GM21619 (cell line): Measurements from ENCODE around the gene KLHL29.

ENCODE experiments used
- ATAC-seq: cut with Tn5 transposase; IDR thresholded peaks from one replicate; pipeline ENCODE4 v1.9.1; 2021; ENCODE audit not compliant: unreplicated experiment

Gene KLHL29

DNA sequence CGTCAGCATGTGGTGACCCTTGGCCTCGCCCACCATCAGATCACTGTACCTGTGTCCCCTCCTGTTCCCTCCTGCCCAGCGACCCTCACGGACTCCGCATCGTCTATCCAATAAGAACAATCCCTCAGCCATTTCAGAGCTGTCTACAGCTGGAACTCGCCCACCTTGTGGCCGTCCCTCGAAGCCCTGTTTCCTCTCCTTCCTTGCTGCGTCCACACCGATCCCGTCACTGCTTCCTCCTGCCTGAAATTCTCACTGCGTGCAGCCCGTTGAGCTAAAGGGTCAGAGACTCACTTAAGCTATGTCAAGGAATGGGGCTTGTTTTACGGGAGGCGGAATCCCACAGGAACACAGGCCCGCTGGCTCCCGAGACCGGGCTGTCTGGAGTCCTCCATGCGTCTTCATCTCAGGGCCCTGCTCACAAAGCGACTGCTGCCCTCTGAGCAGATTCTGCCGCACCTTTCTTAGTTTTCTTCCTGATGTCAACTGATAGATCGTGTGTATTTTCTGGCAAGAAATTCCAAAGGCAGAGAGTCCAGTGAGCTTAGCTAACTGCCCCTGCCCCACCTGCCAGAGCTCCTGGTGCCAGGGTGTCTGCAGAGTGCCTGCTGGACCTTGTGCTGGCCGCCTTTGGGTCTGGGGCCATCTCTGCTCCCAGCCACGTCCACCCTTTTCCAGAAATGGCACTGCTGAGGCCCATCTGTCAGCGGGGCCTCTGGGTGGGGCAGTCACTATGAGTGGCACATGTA is 35.3 kb downstream of the KLHL29 start:
- ATAC-seq: no peak

DNA sequence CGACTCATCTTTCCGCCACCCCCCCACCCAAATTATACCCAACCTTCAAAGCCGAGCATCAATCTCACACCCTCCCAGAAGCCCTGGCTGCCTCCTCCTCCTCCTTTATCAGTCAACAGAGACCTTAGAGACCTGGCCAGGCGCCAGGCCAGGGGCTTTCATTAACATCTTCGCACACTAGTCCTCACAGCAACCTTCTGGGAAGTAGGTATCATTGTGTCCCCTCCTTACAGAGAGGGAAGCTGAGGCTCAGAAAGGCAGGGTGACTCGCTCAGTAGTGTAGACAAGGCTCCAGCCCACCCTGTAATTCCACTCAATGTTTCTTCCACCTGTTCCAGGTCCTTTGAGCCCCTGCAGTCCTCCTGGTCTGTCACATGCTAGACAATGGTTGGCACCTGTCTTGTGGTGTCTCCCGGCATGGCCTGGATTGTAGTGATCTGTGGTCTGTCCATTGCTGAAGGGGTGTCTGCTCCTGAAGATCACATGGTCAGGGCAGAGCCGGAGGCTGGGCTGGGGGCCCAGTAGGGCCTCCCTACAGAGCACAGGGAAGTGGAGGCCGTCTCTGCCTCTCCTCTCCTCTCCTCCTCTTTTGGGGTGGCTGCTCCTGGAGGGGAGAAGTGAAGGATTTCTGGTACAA is 36.0 kb downstream of the KLHL29 start:
- ATAC-seq: no peak

DNA sequence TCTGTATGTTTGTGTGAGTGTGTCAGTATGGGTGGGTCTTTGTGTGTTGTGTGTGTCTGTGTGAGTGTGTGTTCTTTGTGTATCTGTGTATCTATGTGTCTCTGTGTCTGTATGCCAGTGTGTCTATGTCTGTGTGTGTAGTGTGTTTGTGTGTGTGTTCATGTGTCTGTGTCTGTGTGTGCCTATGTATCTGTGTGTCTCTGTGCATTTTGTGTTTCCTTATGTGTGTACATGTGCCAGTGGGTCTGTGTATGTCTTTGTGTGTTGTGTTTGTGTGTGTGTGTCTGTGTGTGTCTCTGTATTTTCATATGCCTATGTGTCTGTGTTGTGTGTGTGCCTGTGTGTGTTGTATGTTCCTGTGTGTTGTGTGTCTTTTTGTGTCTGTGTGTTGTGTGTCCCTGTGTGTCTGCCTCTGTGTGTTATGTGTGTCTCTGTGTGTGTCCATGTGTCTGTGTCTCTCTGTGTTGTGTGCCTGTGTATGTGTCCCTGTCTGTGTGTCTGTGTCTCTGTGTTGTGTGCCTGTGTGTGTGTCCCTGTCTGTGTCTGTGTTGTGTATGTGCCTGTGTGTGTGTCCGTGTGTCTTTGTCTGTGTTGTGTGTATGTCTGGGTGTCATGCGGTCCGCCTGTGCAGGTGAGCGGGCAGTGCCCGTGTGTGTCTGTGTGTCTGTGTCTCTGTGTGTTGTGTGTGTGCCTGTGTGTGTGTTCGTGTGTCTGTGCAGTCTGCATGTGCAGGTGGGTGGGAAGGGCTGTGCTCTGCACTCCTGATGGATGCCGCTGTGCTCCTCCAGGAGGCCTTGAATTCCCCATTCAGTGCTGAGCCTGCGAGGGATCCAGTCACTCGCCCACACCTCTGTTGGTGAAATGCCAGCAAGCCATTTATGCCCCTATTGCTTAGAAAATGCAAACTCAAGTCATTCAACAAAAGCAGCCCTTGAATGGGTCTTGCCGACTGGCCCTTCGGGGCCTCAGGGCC is 37.4 kb downstream of the KLHL29 start:
- ATAC-seq: no peak

- no peak for ATAC-seq
Measured at GRCh38 chr2:23423062-23423872, 38.3 kb downstream of the KLHL29 start.

DNA sequence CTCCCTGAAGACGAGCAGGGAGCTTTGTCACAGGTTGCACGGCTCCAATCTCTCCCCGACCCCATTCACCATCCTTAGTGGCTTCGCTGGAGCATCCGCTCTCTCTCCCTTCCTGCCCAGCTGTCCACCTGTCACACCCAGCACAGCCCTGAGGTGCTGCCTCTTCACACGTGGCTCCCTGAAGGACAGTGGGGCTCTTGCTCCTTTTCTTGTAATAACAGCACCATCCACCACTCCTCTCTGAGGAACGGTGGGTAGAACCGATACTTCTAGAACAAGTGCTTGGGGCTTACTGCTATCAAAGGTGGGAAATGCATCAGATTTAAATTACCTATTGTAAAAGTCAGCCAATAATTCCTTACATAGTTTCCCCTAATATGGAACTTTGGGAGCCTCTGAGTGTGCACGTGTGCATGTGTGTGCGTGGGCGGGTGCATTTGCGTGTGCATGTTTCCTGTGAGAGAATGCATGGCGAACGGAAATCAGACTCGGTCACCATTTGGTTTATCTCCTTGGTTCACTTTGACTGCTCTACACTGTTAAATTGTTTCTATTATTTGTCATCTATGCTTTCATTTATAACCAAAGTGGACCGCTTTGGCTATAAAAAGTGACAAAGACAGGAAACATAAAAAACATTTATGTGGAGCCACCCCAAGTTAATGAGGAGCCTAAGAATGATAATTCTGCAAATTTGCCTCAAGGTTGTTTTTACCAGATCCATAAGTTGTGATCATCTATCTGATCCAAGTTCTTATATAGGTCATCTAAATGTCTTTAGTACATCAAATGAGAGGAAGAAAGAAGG is 39.1 kb downstream of the KLHL29 start:
- ATAC-seq: no peak

DNA sequence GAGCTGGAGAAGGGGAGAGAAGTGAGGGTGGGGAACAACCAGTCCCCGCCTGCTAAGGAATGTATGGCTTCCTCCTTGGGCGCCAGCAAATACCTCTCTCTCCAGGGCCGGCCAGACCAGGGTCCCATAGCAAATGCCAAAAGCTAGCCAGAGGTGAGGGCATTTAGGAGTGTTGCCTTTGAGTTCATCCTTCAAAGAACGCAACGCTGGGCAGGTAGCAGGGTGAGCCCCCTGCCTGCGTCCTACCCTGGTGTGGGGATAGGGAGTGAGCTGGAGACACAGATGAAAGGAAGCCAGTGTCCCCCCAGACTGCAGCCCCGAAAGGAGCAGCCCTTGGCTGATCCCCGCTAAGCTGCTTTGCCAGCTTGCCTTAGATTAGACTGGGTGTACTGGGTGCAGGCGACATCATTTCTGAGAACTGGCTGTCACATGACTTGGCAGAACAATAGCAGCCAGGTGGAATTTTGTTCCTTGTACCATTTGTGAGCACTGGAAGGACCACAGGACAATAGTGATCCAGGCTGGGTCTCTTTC is 40.4 kb downstream of the KLHL29 start:
- no peak for ATAC-seq

- no peak for ATAC-seq
Measured at GRCh38 chr2:23425885-23426262, 40.9 kb downstream of the KLHL29 start.

DNA sequence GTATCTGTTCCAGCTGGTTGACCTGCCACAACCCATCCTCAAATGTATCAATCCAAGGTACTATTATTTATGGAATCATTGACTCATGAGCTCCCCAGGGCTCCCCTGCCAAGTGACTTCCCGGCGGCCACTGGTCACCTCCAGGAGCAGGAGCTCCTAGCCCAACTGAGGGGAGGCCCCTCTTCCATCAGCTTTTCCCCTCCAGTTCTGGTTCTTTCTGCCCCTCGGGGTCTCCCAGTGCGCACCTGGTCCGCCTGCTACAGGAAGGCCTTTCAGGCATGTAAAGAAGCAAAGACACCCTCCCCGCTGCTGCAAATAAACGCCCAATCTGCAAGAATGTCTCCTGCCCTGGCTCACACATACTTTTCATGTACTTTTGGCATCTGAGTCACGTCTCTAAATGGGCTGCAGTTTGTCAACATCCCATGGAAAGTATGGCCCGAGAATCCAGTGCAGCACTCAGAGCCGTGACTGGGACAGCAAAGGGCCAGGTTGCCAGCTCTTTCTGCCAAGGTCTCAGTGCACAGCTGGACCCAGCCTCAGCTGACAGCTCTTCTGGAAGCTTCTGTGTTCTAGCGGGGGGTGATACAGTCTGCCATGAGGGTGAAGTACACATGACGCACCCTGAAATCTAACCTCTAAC is 41.4 kb downstream of the KLHL29 start:
- no peak for ATAC-seq

- ATAC-seq: no peak
Measured at GRCh38 chr2:23427350-23427749, 42.4 kb downstream of the KLHL29 start.

GRCh38 chr2:23427976-23428375 is 43.0 kb downstream of the KLHL29 start:
- no peak for ATAC-seq

GRCh38 chr2:23429036-23429435 is 44.1 kb downstream of the KLHL29 start:
- ATAC-seq: no peak

GRCh38 chr2:23430263-23430662 is 45.3 kb downstream of the KLHL29 start:
- no peak for ATAC-seq

GRCh38 chr2:23432531-23432930 is 47.6 kb downstream of the KLHL29 start:
- ATAC-seq: no peak

- no peak for ATAC-seq
Measured at GRCh38 chr2:23433282-23433681, 48.3 kb downstream of the KLHL29 start.

- ATAC-seq: no peak
Measured at GRCh38 chr2:23434721-23435121, 49.7 kb downstream of the KLHL29 start.

GRCh38 chr2:23435250-23436035 is 50.5 kb downstream of the KLHL29 start:
- no peak for ATAC-seq

DNA sequence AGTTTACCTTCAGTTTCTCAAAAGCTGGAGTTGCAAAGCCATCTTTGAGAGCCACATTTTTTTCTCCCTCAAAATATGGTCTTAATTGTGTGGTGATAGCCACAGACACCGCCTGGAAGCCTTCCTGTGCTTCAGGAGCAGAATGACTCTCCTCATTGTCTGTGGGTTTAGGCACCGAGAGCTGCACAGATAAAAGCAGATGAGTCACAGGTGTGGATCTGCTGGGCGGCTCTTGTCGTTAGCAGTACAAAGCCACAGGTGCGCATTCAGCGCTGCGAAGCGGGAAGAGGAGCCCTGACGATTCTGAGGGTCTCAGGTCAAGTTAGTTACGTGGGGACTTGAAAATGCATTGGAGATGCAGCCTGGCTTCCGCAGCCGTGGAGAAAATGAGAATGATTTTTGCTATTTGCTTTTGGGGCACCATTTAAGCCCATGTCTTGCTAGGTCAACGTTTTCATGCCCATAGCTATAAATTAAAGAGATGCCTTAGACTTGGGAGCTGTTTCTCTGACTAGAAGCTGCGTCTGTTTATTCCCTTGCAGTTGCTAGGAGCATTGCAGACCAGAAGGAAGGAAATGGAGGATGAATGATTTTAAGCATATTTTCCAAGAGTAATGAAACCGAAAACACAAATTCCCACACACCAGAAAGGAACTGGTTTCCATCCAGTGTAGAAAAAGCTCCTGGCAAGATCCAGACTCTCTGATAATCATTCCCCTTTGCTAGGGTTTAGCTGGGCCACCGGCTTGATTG is 51.5 kb downstream of the KLHL29 start:
- no peak for ATAC-seq

GRCh38 chr2:23441414-23441813 is 56.4 kb downstream of the KLHL29 start:
- no peak for ATAC-seq
